ENCODE data around the gene ADM.

Gene ADM

GRCh38 chr11:10308201-10308954 is 3.5 kb downstream of the ADM start:
- no peak for DNase-seq (ENCODE audit: extremely low read depth in 1 of 2, low read depth in 1 of 2)

GRCh38 chr11:10309163-10310093 is 4.6 kb downstream of the ADM start:
- no peak for DNase-seq (ENCODE audit: extremely low read depth in 1 of 2, low read depth in 1 of 2)

- no peak for DNase-seq (ENCODE audit: extremely low read depth in 1 of 2, low read depth in 1 of 2)
Measured at GRCh38 chr11:10310301-10310841, 5.5 kb downstream of the ADM start.

GRCh38 chr11:10311802-10312201 is 6.9 kb downstream of the ADM start:
- DNase-seq (ENCODE audit: extremely low read depth in 1 of 2, low read depth in 1 of 2), result no peak

- no peak for DNase-seq (ENCODE audit: extremely low read depth in 1 of 2, low read depth in 1 of 2)
Measured at GRCh38 chr11:10314199-10315072, 9.6 kb downstream of the ADM start.

GRCh38 chr11:10315083-10315482 is 10.2 kb downstream of the ADM start:
- no peak for DNase-seq (ENCODE audit: extremely low read depth in 1 of 2, low read depth in 1 of 2)

- DNase-seq (ENCODE audit: extremely low read depth in 1 of 2, low read depth in 1 of 2), result no peak
Measured at GRCh38 chr11:10317151-10317755, 12.4 kb downstream of the ADM start.

GRCh38 chr11:10317776-10318526 is 13.1 kb downstream of the ADM start:
- DNase-seq (ENCODE audit: extremely low read depth in 1 of 2, low read depth in 1 of 2), result no peak

GRCh38 chr11:10318527-10318802 is 13.6 kb downstream of the ADM start:
- DNase-seq (ENCODE audit: extremely low read depth in 1 of 2, low read depth in 1 of 2), result no peak

- no peak for DNase-seq (ENCODE audit: extremely low read depth in 1 of 2, low read depth in 1 of 2)
Measured at GRCh38 chr11:10319702-10320558, 15.1 kb downstream of the ADM start.

- no peak for DNase-seq (ENCODE audit: extremely low read depth in 1 of 2, low read depth in 1 of 2)
Measured at GRCh38 chr11:10320736-10321465, 16.0 kb downstream of the ADM start.

- DNase-seq (ENCODE audit: extremely low read depth in 1 of 2, low read depth in 1 of 2), result no peak
Measured at GRCh38 chr11:10322401-10322800, 17.5 kb downstream of the ADM start.

- DNase-seq (ENCODE audit: extremely low read depth in 1 of 2, low read depth in 1 of 2), result no peak
Measured at GRCh38 chr11:10322830-10323792, 18.2 kb downstream of the ADM start.

- no peak for DNase-seq (ENCODE audit: extremely low read depth in 1 of 2, low read depth in 1 of 2)
Measured at GRCh38 chr11:10323793-10324170, 18.9 kb downstream of the ADM start.

- DNase-seq (ENCODE audit: extremely low read depth in 1 of 2, low read depth in 1 of 2), result no peak
Measured at GRCh38 chr11:10324474-10324873, 19.6 kb downstream of the ADM start.

- no peak for DNase-seq (ENCODE audit: extremely low read depth in 1 of 2, low read depth in 1 of 2)
Measured at GRCh38 chr11:10325277-10326011, 20.6 kb downstream of the ADM start.

Data from activated CD8-positive, alpha-beta memory T cell treated with anti-CD3 and anti-CD28 coated beads for 1 hour (primary cell).